GM18951 (cell line): ENCODE data around the gene DAO.

Experiments used
- POLR2A ChIP-seq: IDR thresholded peaks from 4 replicates; pipeline ENCODE4 v1.6.1; 2011; ENCODE audit warnings: mild to moderate bottlenecking; ENCODE audit not compliant: insufficient read length, insufficient read depth; ENCODE audit errors: extremely low read depth
- in situ Hi-C: fragments of 300-500 bp; cut with MboI; formaldehyde crosslinking; loops from one replicate; pipeline ENCODE4 v1.12.0; 2022; ENCODE audit warnings: low sequenced_read_pairs, mixed read lengths, inconsistent platforms; ENCODE audit not compliant: unreplicated experiment

DAO gene

GRCh38 chr12:108906971-108907370 is 27.1 kb downstream of the DAO start:
- TF ChIP-seq POLR2A: no peak
- in situ Hi-C loops: loop anchor here (25.0 kb wide), 1 partner anchor 480 kb away; no protein-coding TSS in a partner anchor

GRCh38 chr12:108907839-108908351 is 28.0 kb downstream of the DAO start:
- in situ Hi-C loops: loop anchor here (25.0 kb wide), 1 partner anchor 479 kb away; no protein-coding TSS in a partner anchor

GRCh38 chr12:108910336-108910735 is 30.4 kb downstream of the DAO start:
- TF ChIP-seq POLR2A: no peak
- in situ Hi-C loops: loop anchor here (25.0 kb wide), 1 partner anchor 477 kb away; no protein-coding TSS in a partner anchor

More at GRCh38 chr12:108907839-108908351, 28.0 kb downstream of the DAO start:
- no peak for TF ChIP-seq POLR2A

- TF ChIP-seq POLR2A: no peak
- in situ Hi-C loops: loop anchor here (25.0 kb wide), 1 partner anchor 475 kb away; no protein-coding TSS in a partner anchor
These were observed 32.0 kb downstream of the DAO start for GRCh38 chr12:108911915-108912314.

GRCh38 chr12:108912361-108912760 is 32.5 kb downstream of the DAO start:
- TF ChIP-seq POLR2A: no peak
- in situ Hi-C loops: loop anchor here (25.0 kb wide), 1 partner anchor 475 kb away; no protein-coding TSS in a partner anchor

- TF ChIP-seq POLR2A: no peak
- in situ Hi-C loops: loop anchor here (25.0 kb wide), 1 partner anchor 473 kb away; no protein-coding TSS in a partner anchor
These were observed 34.2 kb downstream of the DAO start for GRCh38 chr12:108914121-108914531.

- in situ Hi-C loops: loop anchor here (25.0 kb wide), 1 partner anchor 472 kb away; no protein-coding TSS in a partner anchor
- no peak for TF ChIP-seq POLR2A
These were observed 35.8 kb downstream of the DAO start for GRCh38 chr12:108915632-108916133.

GRCh38 chr12:108916336-108916735 is 36.4 kb downstream of the DAO start:
- in situ Hi-C loops: loop anchor here (25.0 kb wide), 1 partner anchor 471 kb away; no protein-coding TSS in a partner anchor
- TF ChIP-seq POLR2A: no peak

- TF ChIP-seq POLR2A: no peak
- in situ Hi-C loops: loop anchor here (25.0 kb wide), 1 partner anchor 469 kb away; no protein-coding TSS in a partner anchor
These were observed 38.3 kb downstream of the DAO start for GRCh38 chr12:108918206-108918605.

GRCh38 chr12:108918960-108919642 is 39.2 kb downstream of the DAO start:
- TF ChIP-seq POLR2A: no peak
- in situ Hi-C loops: loop anchor here (25.0 kb wide), 1 partner anchor 468 kb away; no protein-coding TSS in a partner anchor

GRCh38 chr12:108921946-108922345 is 42.1 kb downstream of the DAO start:
- in situ Hi-C loops: loop anchor here (25.0 kb wide), 1 partner anchor 465 kb away; no protein-coding TSS in a partner anchor
- no peak for TF ChIP-seq POLR2A

- TF ChIP-seq POLR2A: no peak
- in situ Hi-C loops: loop anchor here (25.0 kb wide), 1 partner anchor 464 kb away; no protein-coding TSS in a partner anchor
These were observed 43.0 kb downstream of the DAO start for GRCh38 chr12:108922918-108923317.

- TF ChIP-seq POLR2A: no peak
- in situ Hi-C loops: loop anchor here (25.0 kb wide), 1 partner anchor 266 kb away; no protein-coding TSS in a partner anchor
These were observed 48.8 kb downstream of the DAO start for GRCh38 chr12:108928695-108929094.
